HT-29 (cell line): ENCODE results near the gene BANK1. TPM values are rescaled to one million over a fixed set of nuclear protein-coding genes. Genes with fewer than 3 reads are reported as not detected.

Experiments used
- DNase-seq: peaks from one replicate; pipeline ENCODE4 v3.0.0-alpha.2; 2015; ENCODE audit warnings: low spot score
- total RNA-seq: library from RNA; depleted of rRNA; stranded (reverse); fragments of >200 nt; shearing (Covaris generic); gene quantifications from 2 replicates; pipeline ENCODE4 v1.2.3, GENCODE V29; 2014

BANK1 gene
- total RNA-seq, 1 experiment from 2014 or later = 0.43 TPM

DNA sequence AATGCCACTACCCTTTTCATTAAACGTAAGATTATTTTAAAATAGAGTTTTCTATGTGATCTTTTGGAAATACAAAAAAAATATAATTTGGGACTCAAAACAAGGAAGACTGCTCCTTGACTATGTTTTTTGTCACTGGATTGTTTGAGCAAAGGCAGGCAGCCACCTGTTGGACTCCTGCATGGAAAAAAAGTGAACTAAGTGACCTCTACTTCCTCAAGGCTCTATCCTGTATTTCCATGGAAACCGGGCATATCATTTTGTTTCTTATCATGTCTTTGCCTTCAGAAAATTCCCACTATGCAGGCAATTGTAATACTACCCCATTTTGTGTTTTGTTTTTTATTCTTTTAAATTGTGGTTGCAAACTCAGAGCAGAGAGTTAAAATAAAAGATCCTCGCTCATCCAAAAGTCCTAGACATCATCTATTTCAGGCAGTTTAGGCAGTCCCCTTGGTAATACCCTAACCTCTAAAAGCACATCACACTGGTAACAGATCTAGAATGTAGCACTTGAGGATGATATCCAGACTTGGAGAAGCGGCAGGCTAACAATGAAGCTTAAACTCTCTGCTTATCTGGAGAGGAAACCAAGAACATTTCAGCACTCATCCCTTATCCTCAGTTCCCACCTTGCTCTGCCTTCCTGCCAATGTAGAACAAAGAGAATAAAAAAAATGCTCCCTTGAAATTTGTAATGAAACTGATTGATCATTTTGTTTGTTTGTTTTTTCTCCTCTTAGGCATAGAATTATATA is 165.7 kb downstream of the BANK1 start:
- DNase-seq = no peak

GRCh38 chr4:101958547-101958946 is 168.0 kb downstream of the BANK1 start:
- DNase-seq = no peak

- DNase-seq = no peak
These were observed 169.9 kb downstream of the BANK1 start for GRCh38 chr4:101960431-101960830.

- DNase-seq = no peak
These were observed 170.6 kb downstream of the BANK1 start for GRCh38 chr4:101961144-101961543.

- no peak for DNase-seq
These were observed 177.3 kb downstream of the BANK1 start for GRCh38 chr4:101967697-101968346.

- DNase-seq = no peak
These were observed 177.8 kb downstream of the BANK1 start for GRCh38 chr4:101968364-101968763.

DNA sequence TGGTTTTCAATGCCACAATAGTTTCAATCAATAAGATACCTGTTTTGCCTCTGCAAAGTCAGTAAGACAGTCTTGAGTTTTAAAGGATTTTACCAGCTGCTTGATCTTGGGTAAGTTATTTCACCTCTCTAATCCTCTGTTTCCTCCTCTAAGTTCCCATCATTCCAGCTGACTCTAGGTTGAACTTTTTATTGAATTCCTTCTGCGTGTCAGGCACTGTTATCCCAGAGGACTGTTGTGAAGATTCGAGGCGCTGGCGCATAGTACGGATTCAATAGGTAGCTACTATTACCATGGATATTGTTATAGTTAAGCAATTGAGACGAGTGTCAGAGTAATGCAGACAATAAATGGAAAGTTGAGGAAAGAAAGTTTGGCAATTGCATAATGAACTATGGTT is 179.4 kb downstream of the BANK1 start:
- no peak for DNase-seq

GRCh38 chr4:101970547-101971155 is 180.1 kb downstream of the BANK1 start:
- no peak for DNase-seq

- DNase-seq = no peak
These were observed 182.3 kb downstream of the BANK1 start for GRCh38 chr4:101972791-101973190.

GRCh38 chr4:101973361-101973760 is 182.8 kb downstream of the BANK1 start:
- DNase-seq = no peak

GRCh38 chr4:101977076-101977475 is 186.5 kb downstream of the BANK1 start:
- DNase-seq = peak; percentile 43

DNA sequence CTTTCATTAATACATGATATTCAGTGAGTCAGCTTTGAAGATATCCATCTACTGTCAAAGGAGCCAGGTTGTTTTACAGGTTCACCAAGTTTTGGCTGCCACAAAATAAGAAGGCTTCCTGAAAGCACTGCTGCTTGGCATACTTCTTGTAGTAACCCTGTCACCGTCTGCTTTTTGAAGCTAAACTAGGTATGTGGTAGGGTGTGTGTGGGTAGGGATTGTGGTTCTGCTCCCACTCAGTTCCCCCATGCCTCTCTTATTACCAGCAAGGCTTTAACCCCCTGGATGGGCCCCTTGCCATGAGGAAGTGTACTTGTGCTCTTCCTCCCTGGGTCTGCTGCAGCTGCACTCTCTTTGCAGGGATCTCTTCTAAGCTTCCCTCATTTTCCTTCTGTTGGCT is 191.2 kb downstream of the BANK1 start:
- peak; percentile 86 for DNase-seq

- no peak for DNase-seq
These were observed 193.3 kb downstream of the BANK1 start for GRCh38 chr4:101983835-101984234.

GRCh38 chr4:101987623-101988243 is 197.2 kb downstream of the BANK1 start:
- DNase-seq = no peak

- DNase-seq = no peak
These were observed 199.0 kb downstream of the BANK1 start for GRCh38 chr4:101989551-101989950.

DNA sequence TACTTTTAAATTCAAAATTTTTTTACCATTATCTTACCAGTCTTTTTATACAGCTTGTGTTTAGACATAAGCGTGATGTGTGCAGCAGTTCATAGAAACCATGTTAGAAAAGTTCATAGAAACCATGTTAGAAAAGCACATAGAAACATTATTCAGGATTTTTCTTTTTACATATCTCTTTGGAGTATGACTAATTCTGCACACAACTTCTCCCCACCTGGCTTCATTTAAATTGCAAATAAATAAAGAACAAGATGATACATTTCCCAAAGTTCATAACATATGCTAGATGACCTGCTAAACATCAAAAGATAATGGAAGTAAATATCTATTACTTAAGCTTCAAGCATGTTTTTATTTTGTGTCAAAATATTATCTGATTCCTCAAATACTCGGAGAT is 201.9 kb downstream of the BANK1 start:
- no peak for DNase-seq

GRCh38 chr4:101993002-101993841 is 202.7 kb downstream of the BANK1 start:
- DNase-seq = no peak

GRCh38 chr4:101993842-101994775 is 203.6 kb downstream of the BANK1 start:
- DNase-seq = no peak

GRCh38 chr4:102007959-102008425 is 217.5 kb downstream of the BANK1 start:
- no peak for DNase-seq

- DNase-seq = no peak
These were observed 218.2 kb downstream of the BANK1 start for GRCh38 chr4:102008711-102009110.
